Ammon's horn (tissue), 1 donor: ENCODE results near the gene GRK4.
"Not testable (repeated sequence)": the region's sequence is repeated elsewhere in the genome, so short reads cannot be mapped to it uniquely, and the experiment has no call there.

Experiments used
- DNase-seq: peaks from one replicate; pipeline ENCODE4 v3.0.0-alpha.2; 2016; ENCODE audit warnings: low spot score

Gene GRK4

DNA sequence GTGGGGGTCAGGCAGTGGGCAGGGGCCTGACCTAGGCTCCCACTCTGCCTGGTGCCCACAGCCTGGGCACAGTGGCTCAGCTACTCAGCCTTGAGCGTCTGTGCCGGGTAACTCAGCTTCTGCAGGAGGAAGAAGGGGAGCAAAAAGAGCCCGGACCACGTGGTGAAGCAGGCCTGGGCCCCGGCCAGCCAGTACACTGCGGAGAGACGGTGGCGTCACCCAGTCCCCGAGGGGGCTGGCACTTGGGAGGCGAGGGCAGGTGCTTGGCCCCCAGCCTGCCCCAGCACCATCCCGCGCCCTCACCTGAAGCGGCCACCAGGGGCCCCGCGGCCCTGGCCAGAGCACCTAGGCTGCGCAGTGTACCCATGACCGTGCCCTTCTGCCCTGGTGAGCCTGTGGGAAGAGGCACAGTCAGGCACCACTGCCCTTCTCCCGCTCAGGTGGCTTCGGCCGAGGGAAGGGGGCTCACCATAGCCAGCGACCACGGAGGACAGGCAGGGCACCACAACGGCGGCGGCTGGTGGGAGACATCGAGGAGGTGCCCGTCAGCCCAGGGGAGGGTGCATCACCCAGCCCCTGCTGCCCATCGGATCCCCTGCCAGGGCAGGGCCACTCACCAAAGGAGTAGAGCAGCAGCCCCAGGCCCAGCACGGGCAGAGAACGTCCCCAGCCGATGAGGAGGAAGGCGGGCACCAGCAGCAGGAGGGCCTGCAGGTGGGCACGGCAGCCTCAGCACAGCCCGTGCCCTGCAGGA lies 32.4 kb upstream of the GRK4 start:
- peak; percentile 68 for DNase-seq

DNA sequence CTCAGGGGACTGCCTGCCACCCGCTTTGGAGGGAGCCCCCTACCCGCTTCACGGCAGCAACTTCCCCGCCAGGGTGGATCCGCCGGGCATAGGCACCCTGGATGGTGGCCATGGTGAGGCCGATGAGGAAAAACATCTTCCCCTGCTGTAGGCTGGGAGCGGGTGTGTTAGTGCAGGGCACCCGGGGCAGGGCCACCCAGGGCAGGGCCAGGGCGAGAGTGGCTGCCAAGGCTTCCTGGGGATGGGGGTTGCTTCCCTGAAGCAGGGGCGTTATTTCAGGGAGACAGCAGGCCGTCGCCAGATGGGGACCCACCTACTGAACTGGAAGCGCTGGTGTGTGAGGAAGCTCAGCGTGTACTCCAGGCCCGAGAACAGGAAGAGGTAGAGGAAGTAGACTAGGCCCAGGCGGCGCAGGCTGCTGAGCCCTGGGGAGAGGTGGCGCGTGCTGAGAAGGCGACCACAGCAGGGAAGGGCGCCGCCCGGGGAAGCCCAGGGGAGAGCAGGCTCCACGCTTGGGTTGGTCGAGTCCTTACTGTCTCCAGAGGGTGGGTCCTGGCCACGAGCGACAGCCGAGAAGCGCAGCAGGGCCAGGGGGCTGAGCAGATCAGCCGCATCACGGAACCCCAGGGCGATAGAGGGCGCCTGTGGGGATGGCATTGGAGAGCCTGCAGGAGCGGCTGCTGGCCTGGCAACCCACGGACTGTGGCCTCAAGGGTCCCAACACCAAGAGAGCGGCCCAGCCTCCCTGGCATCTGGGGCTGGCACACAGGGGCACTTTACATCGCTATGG lies 31.7 kb upstream of the GRK4 start:
- peak; percentile 79 for DNase-seq

DNA sequence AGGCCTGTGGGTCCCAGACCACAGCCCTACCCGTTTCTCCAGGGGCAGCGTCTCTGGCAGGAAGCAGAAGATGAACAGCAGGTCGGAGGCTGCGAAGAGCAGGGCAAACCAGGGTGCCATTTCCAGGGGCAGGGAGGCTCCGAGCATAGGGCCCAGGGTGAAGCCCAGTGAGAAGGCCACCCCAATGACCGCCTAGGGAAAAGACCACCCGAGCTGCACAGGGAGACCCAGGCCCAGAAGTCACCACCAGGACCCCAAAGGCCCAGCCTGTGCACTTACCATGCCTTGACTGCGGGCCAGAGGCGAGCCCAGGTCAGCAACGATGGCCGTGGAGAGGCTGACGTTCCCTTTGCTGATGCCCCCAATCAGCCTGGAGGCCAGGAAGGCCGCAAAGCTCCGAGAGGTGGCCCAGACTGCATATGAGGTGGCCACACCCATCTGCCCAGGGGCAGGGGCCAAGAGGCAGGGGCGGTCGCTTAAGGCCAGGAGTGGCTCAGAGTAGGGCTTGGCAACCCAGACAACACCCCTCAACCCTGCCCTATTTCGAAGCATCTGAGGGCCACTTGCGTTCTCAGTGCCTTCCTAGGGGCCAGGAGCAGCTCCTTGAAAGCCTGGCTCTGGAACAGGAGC lies 30.9 kb upstream of the GRK4 start:
- DNase-seq: no peak

GRCh38 chr4:2932951-2933565 lies 30.3 kb upstream of the GRK4 start:
- no peak for DNase-seq

- no peak for DNase-seq
These were observed 29.8 kb upstream of the GRK4 start for GRCh38 chr4:2933566-2934076.

GRCh38 chr4:2934077-2934812 lies 29.1 kb upstream of the GRK4 start:
- DNase-seq: no peak

GRCh38 chr4:2934813-2935761 lies 28.3 kb upstream of the GRK4 start:
- peak; percentile 93 for DNase-seq

DNA sequence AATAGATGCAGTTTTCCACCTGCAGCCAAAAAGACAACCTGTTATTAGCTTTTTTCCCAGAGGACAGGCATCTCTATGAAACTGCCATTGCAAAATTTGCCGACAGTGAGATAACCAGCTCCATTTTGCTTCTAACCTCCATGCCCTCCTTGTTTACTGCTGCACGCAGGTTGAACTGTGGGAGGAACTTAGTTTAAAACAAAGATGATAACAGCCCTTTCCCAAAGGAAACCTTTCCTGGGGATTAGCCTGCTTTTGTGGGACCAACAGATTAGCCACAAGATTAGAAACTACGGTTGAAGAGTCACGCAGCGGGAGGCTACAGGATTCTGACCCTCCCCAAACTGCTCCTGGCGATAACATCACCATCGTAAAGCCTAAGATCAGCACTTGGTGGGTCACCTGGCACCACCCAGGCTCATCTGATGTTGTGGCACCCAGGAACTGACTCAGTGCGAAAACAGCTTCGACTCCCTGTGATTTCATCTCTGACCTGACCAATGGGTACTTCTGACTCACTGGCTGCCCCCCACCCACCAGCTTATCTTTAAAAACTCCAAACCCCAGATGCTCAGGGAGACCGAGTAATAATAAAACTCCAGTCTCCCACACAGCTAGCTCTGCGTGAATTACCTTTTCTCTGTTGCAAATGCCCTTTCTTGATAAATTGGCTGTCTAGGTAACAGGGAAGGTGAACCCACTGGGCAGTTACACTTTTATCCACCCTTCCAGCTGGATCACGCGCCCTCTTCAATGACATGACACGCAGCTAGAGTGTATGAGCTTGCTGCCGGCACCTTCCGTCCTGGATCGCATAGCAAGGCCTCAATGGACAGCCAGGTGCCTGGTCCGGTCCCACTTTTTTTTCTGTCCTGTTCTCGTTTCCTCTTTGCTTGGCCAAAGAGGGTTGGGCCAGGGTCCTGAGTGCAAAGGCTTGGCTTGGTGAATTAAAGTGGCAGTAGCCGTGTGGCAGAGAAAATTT lies 27.3 kb upstream of the GRK4 start:
- DNase-seq: no peak

- DNase-seq: peak; percentile 65
These were observed 26.6 kb upstream of the GRK4 start for GRCh38 chr4:2936773-2937145.

DNA sequence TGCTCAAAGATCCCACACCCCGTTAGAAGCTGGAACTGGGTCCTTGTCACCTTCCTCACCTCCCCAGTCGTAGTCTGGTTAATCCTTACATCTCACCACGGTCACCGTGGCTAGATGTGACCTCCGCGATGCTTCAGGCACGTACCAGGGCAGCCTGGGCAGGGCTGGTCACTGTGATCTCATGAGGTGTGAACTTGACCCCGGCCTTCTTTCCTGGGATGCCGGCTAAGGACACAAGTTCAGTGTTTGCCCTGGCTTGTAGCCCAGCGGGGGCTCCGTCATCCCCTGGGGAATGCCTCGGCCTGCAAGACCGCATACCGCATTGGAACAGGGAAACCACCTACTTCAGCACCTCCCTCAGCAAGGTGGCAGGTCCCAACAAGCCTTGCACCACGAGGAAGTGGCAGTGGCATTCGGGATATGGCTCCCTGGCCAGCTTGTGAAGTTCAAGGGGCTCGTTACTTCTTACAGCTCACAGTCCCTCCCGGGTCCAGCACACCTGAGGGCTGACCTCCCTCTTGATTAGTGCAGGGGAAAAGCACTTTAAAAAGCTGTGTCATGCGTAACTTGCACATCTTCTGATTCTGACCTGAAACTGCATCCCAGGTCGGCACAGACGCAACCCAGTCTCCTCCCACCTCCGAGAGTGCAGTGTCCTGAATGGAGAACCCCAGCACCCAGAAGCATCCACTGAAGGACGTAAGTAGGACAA lies 26.1 kb upstream of the GRK4 start:
- no peak for DNase-seq

GRCh38 chr4:2937986-2938385 lies 25.4 kb upstream of the GRK4 start:
- no peak for DNase-seq

- DNase-seq: not testable (repeated sequence)
These were observed 25.0 kb upstream of the GRK4 start for GRCh38 chr4:2938411-2938810.

DNA sequence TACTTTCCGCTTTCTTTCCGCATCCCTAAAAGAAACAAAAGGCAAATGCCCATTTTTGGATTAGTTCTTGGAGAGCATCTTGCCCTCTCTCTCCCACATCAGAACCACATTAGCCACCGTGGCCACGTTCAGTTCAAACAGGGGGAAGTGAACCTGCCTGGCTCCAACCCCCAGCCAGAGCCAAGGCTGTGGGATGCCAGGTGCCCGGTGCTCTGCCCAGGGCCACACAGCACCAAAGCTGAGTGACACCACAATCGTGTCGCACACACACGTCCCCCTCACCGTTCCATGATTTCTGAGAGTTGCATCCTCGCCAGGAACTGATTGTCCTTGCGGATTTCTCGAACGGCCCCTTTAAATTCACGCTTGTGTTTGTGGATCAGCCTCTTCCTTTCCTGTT lies 24.5 kb upstream of the GRK4 start:
- DNase-seq: no peak

DNA sequence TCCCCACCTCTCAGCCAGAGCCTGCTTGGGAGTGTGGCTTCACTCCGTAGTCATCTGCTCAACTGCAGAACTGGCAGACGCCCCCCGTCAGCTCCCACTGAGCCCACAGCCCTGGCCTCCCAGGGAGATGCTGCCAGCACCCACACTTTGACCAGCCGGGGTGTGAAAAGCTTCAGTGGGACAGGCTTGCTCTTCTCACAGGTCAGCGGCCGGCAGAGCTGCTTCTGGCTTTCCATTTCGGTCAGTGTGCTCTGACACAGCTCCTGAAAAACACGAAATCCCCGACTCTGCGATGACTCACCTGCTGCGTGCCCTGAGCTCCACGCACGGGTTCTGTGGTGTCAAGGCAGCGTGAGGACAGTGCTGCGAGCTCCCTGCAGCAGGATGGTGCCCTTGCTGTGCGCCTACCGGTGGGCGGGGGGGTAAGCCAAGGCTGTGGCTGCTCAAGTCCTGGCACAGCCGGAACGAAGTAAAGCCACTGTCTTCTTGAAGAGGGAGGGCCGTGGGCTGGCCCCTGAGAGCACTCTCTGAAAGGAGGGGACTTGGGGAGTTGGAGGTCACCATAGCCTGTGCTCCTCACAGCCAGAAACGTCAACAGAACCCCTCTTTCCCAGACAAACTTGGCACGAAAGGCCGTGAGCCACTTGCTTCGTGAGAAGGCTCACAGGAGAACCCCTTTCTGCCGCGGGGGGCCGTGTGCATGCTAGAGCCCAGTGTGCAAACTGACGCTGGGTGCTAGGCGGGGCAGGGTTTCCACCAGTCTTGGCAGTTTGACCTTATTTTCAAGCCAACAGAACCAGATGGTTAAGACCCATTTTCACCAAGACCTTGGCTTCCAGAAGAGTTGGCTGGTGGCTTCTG lies 23.8 kb upstream of the GRK4 start:
- no peak for DNase-seq

DNA sequence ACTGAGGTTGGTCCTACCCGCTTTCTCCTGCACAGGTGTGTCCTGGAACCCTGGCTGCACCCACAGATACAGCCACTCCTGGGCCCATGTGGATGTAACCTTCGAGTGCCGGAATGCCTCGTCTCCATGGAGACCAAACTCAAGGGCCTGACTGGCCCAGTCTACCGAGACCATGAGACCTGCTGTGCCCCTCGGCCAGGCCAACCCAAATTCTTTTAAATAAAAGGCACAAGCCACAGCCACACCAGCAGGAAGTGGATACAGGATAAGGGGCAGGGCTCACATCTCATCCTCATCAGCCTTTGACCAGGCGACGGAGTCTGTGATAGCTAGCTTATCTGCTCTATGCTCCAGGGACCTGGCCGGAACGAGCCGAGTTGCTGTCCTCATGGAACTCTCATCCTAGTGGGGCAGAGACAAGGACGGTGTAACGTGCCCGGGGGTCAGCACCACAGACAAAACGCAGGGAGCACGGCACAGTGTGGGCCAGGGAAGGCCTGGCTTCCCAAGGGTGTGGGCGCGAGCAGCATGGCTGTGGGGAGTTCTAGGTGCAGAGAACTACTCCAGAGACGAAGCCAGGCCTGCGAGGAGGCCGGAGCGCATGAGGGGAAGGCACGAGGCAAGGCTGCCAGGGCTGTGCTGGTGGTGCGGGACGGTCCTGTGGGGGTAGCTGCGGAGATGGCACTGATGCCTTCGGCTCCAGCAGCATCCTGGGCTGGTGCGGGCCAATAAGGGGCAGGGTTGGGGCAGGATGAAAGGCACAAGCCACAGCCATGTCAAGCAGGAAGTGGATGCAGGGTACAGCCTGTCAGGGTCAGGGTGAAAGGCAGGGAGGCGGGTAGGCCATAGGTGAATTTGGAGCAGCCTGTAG lies 22.9 kb upstream of the GRK4 start:
- no peak for DNase-seq

GRCh38 chr4:2941138-2942036 lies 22.0 kb upstream of the GRK4 start:
- no peak for DNase-seq
